Tibial nerve (tissue), 4 donors: ENCODE measurements around the gene RABEP2. TPM values are rescaled to one million over a fixed set of nuclear protein-coding genes. Genes with fewer than 3 reads are reported as not detected.
A peak's percentile ranks its signal among the peaks of the same experiment; 100 is the strongest.

Experiments
- DNase-seq, 2 donors: peaks; one replicate each; pipeline ENCODE4 v3.0.0-alpha.2; 2019; ENCODE audit warnings: low spot score in 2 of 2
- H3K27ac ChIP-seq, 4 donors: fragments of 200-600 bp; sonication (generic) in 3 of 4; one replicate each; pipeline ENCODE4 v1.5.1; 2017 to 2019; ENCODE audit warnings: mild to moderate bottlenecking in 1 of 4
- H3K27me3 ChIP-seq, 2 donors: fragments of 200-600 bp; sonication (generic) in 1 of 2; one replicate each; pipeline versions ENCODE4 v1.5.1 to v1.6.0; 2017 to 2019
- H3K36me3 ChIP-seq, 3 donors: fragments of 200-600 bp; sonication (generic); one replicate each; pipeline ENCODE4 v1.5.1; 2018 to 2019
- H3K4me1 ChIP-seq, 4 donors: fragments of 200-600 bp; sonication (generic) in 3 of 4; one replicate each; pipeline ENCODE4 v1.5.1; 2017 to 2019
- H3K4me3 ChIP-seq, 4 donors: fragments of 200-600 bp; sonication (generic) in 3 of 4; one replicate each; pipeline ENCODE4 v1.5.1; 2017 to 2019; ENCODE audit warnings: mild to moderate bottlenecking in 1 of 4, moderate library complexity in 1 of 4
- H3K9me3 ChIP-seq, 4 donors: fragments of 200-600 bp; sonication (generic) in 3 of 4; one replicate each; pipeline ENCODE4 v1.5.1; 2017 to 2019
- CTCF ChIP-seq, 5 experiments: fragments of 200-600 bp in 3 of 5; fragments of 450-650 bp in 2 of 5; sonication (generic) in 3 of 5; IDR thresholded peaks; one replicate each; pipeline ENCODE4 v1.5.1; 2016 to 2019; ENCODE audit warnings: antibody characterized with exemption in 5 of 5, mild to moderate bottlenecking in 3 of 5, moderate library complexity in 2 of 5
- EP300 ChIP-seq, 2 donors: sonication (generic); formaldehyde crosslinking; IDR thresholded peaks; one replicate each; pipeline ENCODE4 v1.6.1; 2017; ENCODE audit warnings: antibody characterized with exemption in 2 of 2, mild to moderate bottlenecking in 1 of 2
- POLR2A ChIP-seq, 2 donors: fragments of 450-650 bp; IDR thresholded peaks; one replicate each; pipeline ENCODE4 v1.6.1; 2017; ENCODE audit warnings: antibody characterized with exemption in 2 of 2, mild to moderate bottlenecking in 2 of 2, moderate library complexity in 2 of 2
- WGBS, 2 donors: methylation state at CpG; one replicate each; pipeline ENCODE4 v1.1.5; 2018; 5-methylcytosine and 5-hydroxymethylcytosine counted together
- total RNA-seq, 4 donors: library from RNA; depleted of rRNA; stranded (reverse); fragments of >200 nt; gene quantifications; one replicate each; pipeline ENCODE4 v1.1.0, GENCODE V29; 2016

Gene RABEP2
- total RNA-seq, 4 donors from 2014 or later = 30.3 to 57.0 (median 32.4) TPM

- peaks cover 0 to 28% (median 11%) of the 10 kb centered on the region in 4 donors for H3K4me1 ChIP-seq
- H3K4me3 ChIP-seq = no peak overlapping the region
- 84 to 88% methylated on average over 4 of the region's 4 CpGs for WGBS, 2 donors
- TF ChIP-seq CTCF (IDR thresholded peaks at IDR 0.05) (no peak), POLR2A (IDR thresholded peaks at IDR 0.05) (no peak), EP300 (IDR thresholded peaks at IDR 0.05) (no peak)
- no peak for DNase-seq
- no peak overlapping the region for H3K27ac ChIP-seq
- H3K36me3 ChIP-seq = peaks cover 0 to 1% (median 0%) of the 10 kb centered on the region in 3 donors
- H3K9me3 ChIP-seq = no peaks in the 10 kb centered on the region
- H3K27me3 ChIP-seq = peaks cover 0 to 8% of the 10 kb centered on the region in 2 donors
Measured at GRCh38 chr16:28880955-28881354, 44.1 kb downstream of the RABEP2 start.

- Histone ChIP-seq H3K36me3 (peaks cover 0 to 5% (median 0%) of the 10 kb centered on the region in 3 donors), H3K27me3 (peaks cover 0 to 8% of the 10 kb centered on the region in 2 donors), H3K4me1 (peaks cover 0 to 28% (median 11%) of the 10 kb centered on the region in 4 donors), H3K27ac (no peak overlapping the region), H3K9me3 (no peaks in the 10 kb centered on the region), H3K4me3 (peak overlapping the region in 2 of 4 donors; percentile 67 to 84)
- 12 to 19% methylated on average over 9 to 11 of the region's 11 CpGs for WGBS, 2 donors
- no peak for DNase-seq
- no peak for TF ChIP-seq EP300 (IDR thresholded peaks at IDR 0.05)
- no peak for TF ChIP-seq CTCF (IDR thresholded peaks at IDR 0.05)
- no peak for TF ChIP-seq POLR2A (IDR thresholded peaks at IDR 0.05)
Measured at GRCh38 chr16:28880589-28880915, 44.5 kb downstream of the RABEP2 start.

- peak overlapping the region in 2 of 4 donors; percentile 19 to 52 for H3K27ac ChIP-seq
- TF ChIP-seq EP300 (IDR thresholded peaks at IDR 0.05) = no peak
- peak in 4 of 5 experiments; percentile 22 to 68 (median 40) for TF ChIP-seq CTCF (IDR thresholded peaks at IDR 0.05)
- TF ChIP-seq POLR2A (IDR thresholded peaks at IDR 0.05) = no peak
- no peaks in the 10 kb centered on the region for H3K9me3 ChIP-seq
- peaks cover 0 to 8% of the 10 kb centered on the region in 2 donors for H3K27me3 ChIP-seq
- peak overlapping the region; percentile 37 to 84 (median 64) for H3K4me3 ChIP-seq
- DNase-seq = peak; percentile 76 to 79
- WGBS, 2 donors = 0 to 3% methylated on average over 19 to 46 of the region's 66 CpGs
- H3K36me3 ChIP-seq = peaks cover 0 to 11% (median 0%) of the 10 kb centered on the region in 3 donors
- peaks cover 0 to 34% (median 11%) of the 10 kb centered on the region in 4 donors for H3K4me1 ChIP-seq
Measured at GRCh38 chr16:28879841-28880588, 45.0 kb downstream of the RABEP2 start.

- peaks cover 0 to 34% (median 11%) of the 10 kb centered on the region in 4 donors for H3K4me1 ChIP-seq
- no peak for TF ChIP-seq EP300 (IDR thresholded peaks at IDR 0.05)
- no peak for TF ChIP-seq CTCF (IDR thresholded peaks at IDR 0.05)
- TF ChIP-seq POLR2A (IDR thresholded peaks at IDR 0.05) = no peak
- DNase-seq = no peak
- H3K9me3 ChIP-seq = no peaks in the 10 kb centered on the region
- peak overlapping the region; percentile 37 to 84 (median 64) for H3K4me3 ChIP-seq
- H3K27ac ChIP-seq = peak overlapping the region in 2 of 4 donors; percentile 19 to 52
- 3 to 4% methylated on average over 7 to 24 of the region's 27 CpGs for WGBS, 2 donors
- peaks cover 0 to 8% of the 10 kb centered on the region in 2 donors for H3K27me3 ChIP-seq
- peaks cover 0 to 16% (median 0%) of the 10 kb centered on the region in 3 donors for H3K36me3 ChIP-seq
Measured at GRCh38 chr16:28879261-28879840, 45.7 kb downstream of the RABEP2 start.
